ENCODE measurements around the gene PTPRM.

The PTPRM gene

DNA sequence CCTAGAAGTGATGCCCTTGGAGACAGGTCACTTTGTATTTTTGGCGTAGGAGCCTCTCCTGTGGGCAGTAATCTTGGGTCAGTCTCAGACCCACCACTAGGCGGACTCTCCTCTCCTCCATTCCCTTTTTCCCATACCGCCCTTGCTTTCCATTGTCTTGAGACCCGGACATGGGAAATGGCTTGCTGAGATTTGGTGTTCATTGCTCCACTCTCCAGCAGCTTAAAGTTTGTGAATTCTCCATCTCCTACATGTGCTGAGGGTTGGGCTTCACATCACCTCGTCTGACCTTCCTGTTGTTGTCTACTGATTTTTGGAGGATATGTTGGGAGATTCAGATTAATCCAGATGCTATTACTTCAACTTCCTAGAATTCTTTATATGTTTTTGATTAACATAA lies 882.9 kb downstream of the PTPRM start:
- Histone ChIP-seq H3K9me3 (replicated peaks; ENCODE audit: insufficient read depth, low read length) (no peaks in the 10 kb centered on the region), H3K79me2 (ENCODE audit: low read length) (no peaks in the 10 kb centered on the region), H3K9me2 (replicated peaks; ENCODE audit: insufficient read depth, low read length) (no peaks in the 10 kb centered on the region), H3K4me2 (ENCODE audit: low read depth, low read length) (no peak overlapping the region), H3K36me3 (replicated peaks; ENCODE audit: insufficient read depth, low read length) (no peaks in the 10 kb centered on the region), H3K4me1 (ENCODE audit: low read length) (no peaks in the 10 kb centered on the region), H4K20me1 (ENCODE audit: insufficient read depth, low read length) (no peaks in the 10 kb centered on the region), H3K27ac (ENCODE audit: low read length) (no peak overlapping the region), H3K27me3 (replicated peaks; ENCODE audit: insufficient read depth, low read length) (no peaks in the 10 kb centered on the region), H3F3A (ENCODE audit: insufficient read depth, low read length) (no peaks in the 10 kb centered on the region), H2AFZ (ENCODE audit: low read length) (no peak overlapping the region), H3K4me3 (ENCODE audit: low read length) (no peak overlapping the region), H3K9ac (ENCODE audit: low read length) (no peak overlapping the region)
- TF ChIP-seq EZH2 (optimal IDR thresholded peaks at IDR 0.05; ENCODE audit: low read depth, low read length) (no peak), EZH2phosphoT487 (IDR thresholded peaks at IDR 0.05; ENCODE audit: low read length) (no peak), CTCF (IDR thresholded peaks at IDR 0.05; ENCODE audit: low read length) (peak; percentile 32)
- no peak for DNase-seq

DNA sequence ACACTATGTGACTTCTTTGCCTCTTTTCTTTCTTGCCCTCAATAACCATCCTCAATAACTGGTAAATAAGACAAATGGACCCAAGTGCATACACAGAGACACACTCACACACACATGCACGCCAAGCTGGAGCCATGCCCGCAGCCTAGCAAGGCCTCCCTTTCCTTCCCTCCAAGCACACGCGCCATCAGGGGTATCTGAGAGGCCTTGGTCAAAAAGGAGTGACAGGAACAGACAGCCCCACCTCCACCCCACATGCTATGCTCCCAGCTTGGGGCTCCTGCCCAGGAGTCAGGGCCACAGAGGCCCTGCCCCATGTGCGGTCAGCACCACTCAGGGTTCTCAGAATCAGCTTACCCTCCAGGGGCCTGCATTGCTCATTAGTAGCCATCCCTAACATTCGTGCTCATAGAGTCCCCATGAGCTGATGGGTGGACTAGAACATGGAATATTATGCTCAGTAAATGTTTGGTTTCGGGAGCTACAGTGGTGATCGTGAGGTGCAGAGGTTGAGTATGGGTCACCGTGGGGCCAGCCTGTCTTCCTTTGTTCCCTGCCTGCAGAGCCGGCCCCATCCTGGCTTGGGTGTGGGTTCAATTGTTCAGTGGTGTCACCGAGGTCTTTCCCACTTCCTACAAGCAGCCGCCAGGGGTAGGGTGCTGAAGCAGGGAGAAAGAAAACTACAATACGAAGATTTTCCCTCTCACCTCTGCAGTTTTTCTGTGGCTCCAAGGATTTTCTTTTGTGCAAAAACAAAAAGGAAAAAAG lies 884.0 kb downstream of the PTPRM start:
- Histone ChIP-seq H3K36me3 (replicated peaks; ENCODE audit: insufficient read depth, low read length) (no peaks in the 10 kb centered on the region), H3K4me2 (ENCODE audit: low read depth, low read length) (no peak overlapping the region), H3K4me1 (ENCODE audit: low read length) (no peaks in the 10 kb centered on the region), H4K20me1 (ENCODE audit: insufficient read depth, low read length) (no peaks in the 10 kb centered on the region), H3F3A (ENCODE audit: insufficient read depth, low read length) (no peaks in the 10 kb centered on the region), H3K27me3 (replicated peaks; ENCODE audit: insufficient read depth, low read length) (no peaks in the 10 kb centered on the region), H2AFZ (ENCODE audit: low read length) (no peak overlapping the region), H3K79me2 (ENCODE audit: low read length) (no peaks in the 10 kb centered on the region), H3K9me2 (replicated peaks; ENCODE audit: insufficient read depth, low read length) (no peaks in the 10 kb centered on the region), H3K9me3 (replicated peaks; ENCODE audit: insufficient read depth, low read length) (no peaks in the 10 kb centered on the region), H3K4me3 (ENCODE audit: low read length) (no peak overlapping the region), H3K9ac (ENCODE audit: low read length) (no peak overlapping the region), H3K27ac (ENCODE audit: low read length) (no peak overlapping the region)
- no peak for DNase-seq
- TF ChIP-seq EZH2 (optimal IDR thresholded peaks at IDR 0.05; ENCODE audit: low read depth, low read length) (no peak), EZH2phosphoT487 (IDR thresholded peaks at IDR 0.05; ENCODE audit: low read length) (no peak), CTCF (IDR thresholded peaks at IDR 0.05; ENCODE audit: low read length) (no peak)

DNA sequence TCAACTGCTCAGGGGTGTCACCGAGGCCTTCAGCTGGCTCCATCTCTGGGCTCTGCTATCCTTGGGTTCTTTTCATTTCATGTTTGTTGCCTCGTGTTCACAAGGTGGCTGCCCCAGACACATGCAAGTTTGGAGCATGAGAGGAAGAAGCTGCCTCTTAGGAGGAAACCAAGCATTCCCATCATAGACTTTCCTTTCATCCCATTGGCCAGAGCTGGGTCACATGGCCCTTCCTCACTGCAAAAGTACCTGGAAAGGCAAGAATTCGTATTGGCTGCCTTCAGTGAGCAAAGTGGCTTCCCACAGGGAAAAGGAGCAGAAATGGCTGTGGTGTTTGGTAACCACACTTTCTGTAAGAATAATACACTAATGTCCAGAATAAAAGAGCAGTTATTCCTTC lies 886.4 kb downstream of the PTPRM start:
- Histone ChIP-seq H3K4me1 (ENCODE audit: low read length) (no peaks in the 10 kb centered on the region), H2AFZ (ENCODE audit: low read length) (no peak overlapping the region), H4K20me1 (ENCODE audit: insufficient read depth, low read length) (no peaks in the 10 kb centered on the region), H3K9ac (ENCODE audit: low read length) (no peak overlapping the region), H3K27ac (ENCODE audit: low read length) (no peak overlapping the region), H3F3A (ENCODE audit: insufficient read depth, low read length) (no peaks in the 10 kb centered on the region), H3K4me2 (ENCODE audit: low read depth, low read length) (no peak overlapping the region), H3K4me3 (ENCODE audit: low read length) (no peak overlapping the region), H3K9me3 (replicated peaks; ENCODE audit: insufficient read depth, low read length) (no peaks in the 10 kb centered on the region), H3K9me2 (replicated peaks; ENCODE audit: insufficient read depth, low read length) (no peaks in the 10 kb centered on the region), H3K36me3 (replicated peaks; ENCODE audit: insufficient read depth, low read length) (no peaks in the 10 kb centered on the region), H3K79me2 (ENCODE audit: low read length) (no peaks in the 10 kb centered on the region), H3K27me3 (replicated peaks; ENCODE audit: insufficient read depth, low read length) (no peaks in the 10 kb centered on the region)
- no peak for TF ChIP-seq EZH2phosphoT487 (IDR thresholded peaks at IDR 0.05; ENCODE audit: low read length)
- no peak for TF ChIP-seq EZH2 (optimal IDR thresholded peaks at IDR 0.05; ENCODE audit: low read depth, low read length)
- TF ChIP-seq CTCF (IDR thresholded peaks at IDR 0.05; ENCODE audit: low read length), result no peak
- DNase-seq, result no peak
